WTC11 (cell line): ENCODE data around the gene TPSAB1. TPM values are rescaled to one million over a fixed set of nuclear protein-coding genes. Genes with fewer than 3 reads are reported as not detected.

Experiments used
- ATAC-seq: fragments of 200-7000 bp; cut with Tn5 transposase; 2 replicates; pipeline ENCODE4 v1.10.0; 2021; ENCODE audit warnings: mild to moderate bottlenecking, moderate library complexity
- CTCF ChIA-PET: fragments of 300-600 bp; sonication (Branson Sonifier 250); formaldehyde crosslinking; loops from one replicate; lab custom pipeline; 2021; ENCODE audit warnings: antibody characterized with exemption; lab: Charles Lee
- POLR2A ChIA-PET: fragments of 350-600 bp; sonication (Branson Sonifier 250); formaldehyde crosslinking; loops from one replicate; lab custom pipeline; 2021; ENCODE audit warnings: antibody characterized with exemption; lab: Charles Lee
- DNase-seq: peaks from one replicate; pipeline ENCODE4 v3.0.0; 2021; ENCODE audit warnings: low spot score
- H3K27ac Mint-ChIP-seq: 2 replicates; pipeline ENCODE4 v1.8.0; 2021; ENCODE audit warnings: mixed read lengths
- H3K27me3 Mint-ChIP-seq: 2 replicates; pipeline ENCODE4 v1.8.0; 2021; ENCODE audit warnings: low read depth, mild to moderate bottlenecking, moderate library complexity, mixed read lengths
- H3K36me3 Mint-ChIP-seq: 2 replicates; pipeline ENCODE4 v1.8.0; 2021; ENCODE audit warnings: mixed read lengths
- H3K4me1 Mint-ChIP-seq: 2 replicates; pipeline ENCODE4 v1.8.0; 2022; ENCODE audit warnings: mixed read lengths
- H3K4me3 Mint-ChIP-seq: 2 replicates; pipeline ENCODE4 v1.8.0; 2021; ENCODE audit warnings: mild to moderate bottlenecking, moderate library complexity, mixed read lengths
- H3K9me3 Mint-ChIP-seq: 2 replicates; pipeline ENCODE4 v1.8.0; 2021; ENCODE audit warnings: mixed read lengths
- ELF4 ChIP-seq: sonication (generic); formaldehyde crosslinking; IDR thresholded peaks from 2 replicates; pipeline ENCODE4 v1.8.1; 2022; ENCODE audit warnings: low read depth, mild to moderate bottlenecking, moderate library complexity, missing genetic modification reagents
- GABPB1 ChIP-seq: sonication (generic); formaldehyde crosslinking; IDR thresholded peaks from 2 replicates; pipeline ENCODE4 v1.8.1; 2023; ENCODE audit warnings: mild to moderate bottlenecking, missing genetic modification reagents
- GTF2I ChIP-seq: fragments of 250-450 bp; sonication (Bioruptor Pico); conservative IDR thresholded peaks from 2 replicates; pipeline ENCODE4 v1.4.0; 2021; ENCODE audit warnings: mild to moderate bottlenecking
- HMGA2 ChIP-seq: fragments of 250-450 bp; sonication (Bioruptor Pico); IDR thresholded peaks from 2 replicates; pipeline ENCODE4 v1.4.0; 2021; ENCODE audit warnings: mild to moderate bottlenecking, moderate library complexity
- IRF2 ChIP-seq: sonication (generic); formaldehyde crosslinking; IDR thresholded peaks from 2 replicates; pipeline ENCODE4 v1.8.0; 2022; ENCODE audit warnings: low read depth, missing genetic modification reagents, borderline replicate concordance
- KAT7 ChIP-seq: sonication (generic); formaldehyde crosslinking; IDR thresholded peaks from 2 replicates; pipeline ENCODE4 v1.8.1; 2023; ENCODE audit warnings: missing genetic modification reagents, mild to moderate bottlenecking, borderline replicate concordance
- MXD4 ChIP-seq: fragments of 250-450 bp; sonication (Bioruptor Pico); IDR thresholded peaks from 2 replicates; pipeline ENCODE4 v1.8.0; 2021; ENCODE audit warnings: mild to moderate bottlenecking, moderate library complexity, borderline replicate concordance
- MYBL2 ChIP-seq: sonication (generic); formaldehyde crosslinking; IDR thresholded peaks from 2 replicates; pipeline ENCODE4 v1.8.1; 2023; ENCODE audit warnings: mild to moderate bottlenecking, moderate library complexity, missing genetic modification reagents
- NFATC4 ChIP-seq: fragments of 250-450 bp; sonication (Bioruptor Pico); IDR thresholded peaks from 2 replicates; pipeline ENCODE4 v1.9.0; 2021; ENCODE audit warnings: mild to moderate bottlenecking
- RORB ChIP-seq: fragments of 250-450 bp; sonication (Bioruptor Pico); IDR thresholded peaks from 2 replicates; pipeline ENCODE4 v1.9.0; 2021; ENCODE audit warnings: mild to moderate bottlenecking
- ZBTB21 ChIP-seq: sonication (generic); formaldehyde crosslinking; IDR thresholded peaks from 2 replicates; pipeline ENCODE4 v1.8.1; 2023; ENCODE audit warnings: mild to moderate bottlenecking, missing genetic modification reagents, borderline replicate concordance
- ZNF138 ChIP-seq: sonication (generic); formaldehyde crosslinking; conservative IDR thresholded peaks from 2 replicates; pipeline ENCODE4 v1.8.1; 2022; ENCODE audit warnings: mild to moderate bottlenecking, moderate library complexity, missing genetic modification reagents
- ZNF232 ChIP-seq: sonication (generic); formaldehyde crosslinking; IDR thresholded peaks from 2 replicates; pipeline ENCODE4 v1.8.0; 2022; ENCODE audit warnings: mild to moderate bottlenecking, missing genetic modification reagents
- total RNA-seq: library from RNA; stranded (reverse); gene quantifications from 3 replicates; pipeline ENCODE4 v1.2.3, GENCODE V29; 2021
- TF ChIP-seq, protein P1 (sequence below): sonication (generic); formaldehyde crosslinking; IDR thresholded peaks from 2 replicates; pipeline ENCODE4 v1.8.0; 2022; ENCODE audit warnings: mild to moderate bottlenecking, missing genetic modification reagents
- TF ChIP-seq, protein P2 (sequence below): sonication (generic); formaldehyde crosslinking; IDR thresholded peaks from 2 replicates; pipeline ENCODE4 v1.8.0; 2022; ENCODE audit warnings: mild to moderate bottlenecking, missing genetic modification reagents
- TF ChIP-seq, protein P3 (sequence below): sonication (generic); formaldehyde crosslinking; IDR thresholded peaks from 2 replicates; pipeline ENCODE4 v1.8.1; 2022; ENCODE audit warnings: low read depth, missing genetic modification reagents, borderline replicate concordance
- TF ChIP-seq, protein P4 (sequence below): fragments of 250-450 bp; sonication (Bioruptor Pico); conservative IDR thresholded peaks from 2 replicates; pipeline ENCODE4 v1.9.0; 2021; ENCODE audit warnings: mild to moderate bottlenecking
- TF ChIP-seq, protein P5 (sequence below): sonication (generic); formaldehyde crosslinking; IDR thresholded peaks from 2 replicates; pipeline ENCODE4 v1.8.1; 2023; ENCODE audit warnings: mild to moderate bottlenecking, moderate library complexity, missing genetic modification reagents
- TF ChIP-seq, protein P6 (sequence below): sonication (generic); formaldehyde crosslinking; IDR thresholded peaks from 2 replicates; pipeline ENCODE4 v1.8.0; 2023; ENCODE audit warnings: missing genetic modification reagents
- TF ChIP-seq, protein P7 (sequence below): sonication (generic); formaldehyde crosslinking; IDR thresholded peaks from 2 replicates; pipeline ENCODE4 v1.8.0; 2022; ENCODE audit warnings: mild to moderate bottlenecking, missing genetic modification reagents
- TF ChIP-seq, protein P8 (sequence below): sonication (generic); formaldehyde crosslinking; IDR thresholded peaks from 2 replicates; pipeline ENCODE4 v1.8.0; 2022; ENCODE audit warnings: missing genetic modification reagents

Gene TPSAB1
- total RNA-seq, 1 experiment from 2014 or later: not detected

DNA sequence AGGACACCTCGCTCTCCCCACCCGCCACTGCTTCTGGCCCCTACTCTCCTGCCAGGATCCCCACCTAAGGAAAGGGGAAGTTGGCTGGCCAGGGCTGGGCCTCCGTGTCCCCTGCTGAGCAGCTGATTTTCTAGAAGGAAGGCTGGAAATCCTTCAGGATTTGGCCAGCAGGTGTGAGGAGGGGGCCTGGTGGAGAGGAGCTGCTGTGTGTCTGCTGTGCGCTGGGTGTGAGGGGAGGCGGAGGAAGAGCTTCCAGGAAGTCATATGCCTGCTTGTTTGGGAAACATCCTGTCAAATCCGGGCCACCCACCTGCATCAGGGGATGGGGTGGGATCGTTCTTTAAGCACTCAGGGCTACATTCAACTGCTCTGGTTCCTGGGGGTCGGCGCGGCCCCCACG lies 44.0 kb upstream of the TPSAB1 start:
- ChIA-PET POLR2A (no interaction called here), CTCF (no interaction called here)
- ATAC-seq (no peak), DNase-seq (no peak)
- H3K27ac Mint-ChIP-seq: no peak overlapping the region
- H3K36me3 Mint-ChIP-seq: peaks cover 5% of the 10 kb centered on the region; the same call in 1 of the 2 replicates
- TF ChIP-seq ZNF232 (CRISPR knock-in tag): no peak
- no peak for TF ChIP-seq GABPB1 (CRISPR knock-in tag)
- no peak for TF ChIP-seq GTF2I (CRISPR knock-in tag)
- no peak for TF ChIP-seq NFATC4 (CRISPR knock-in tag)
- TF ChIP-seq, protein P1, sequence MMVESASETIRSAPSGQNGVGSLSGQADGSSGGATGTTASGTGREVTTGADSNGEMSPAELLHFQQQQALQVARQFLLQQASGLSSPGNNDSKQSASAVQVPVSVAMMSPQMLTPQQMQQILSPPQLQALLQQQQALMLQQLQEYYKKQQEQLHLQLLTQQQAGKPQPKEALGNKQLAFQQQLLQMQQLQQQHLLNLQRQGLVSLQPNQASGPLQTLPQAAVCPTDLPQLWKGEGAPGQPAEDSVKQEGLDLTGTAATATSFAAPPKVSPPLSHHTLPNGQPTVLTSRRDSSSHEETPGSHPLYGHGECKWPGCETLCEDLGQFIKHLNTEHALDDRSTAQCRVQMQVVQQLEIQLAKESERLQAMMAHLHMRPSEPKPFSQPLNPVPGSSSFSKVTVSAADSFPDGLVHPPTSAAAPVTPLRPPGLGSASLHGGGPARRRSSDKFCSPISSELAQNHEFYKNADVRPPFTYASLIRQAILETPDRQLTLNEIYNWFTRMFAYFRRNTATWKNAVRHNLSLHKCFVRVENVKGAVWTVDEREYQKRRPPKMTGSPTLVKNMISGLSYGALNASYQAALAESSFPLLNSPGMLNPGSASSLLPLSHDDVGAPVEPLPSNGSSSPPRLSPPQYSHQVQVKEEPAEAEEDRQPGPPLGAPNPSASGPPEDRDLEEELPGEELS (CRISPR knock-in tag): no peak
- no peak for TF ChIP-seq ZNF138
- TF ChIP-seq IRF2 (CRISPR knock-in tag): no peak
- TF ChIP-seq, protein P2, sequence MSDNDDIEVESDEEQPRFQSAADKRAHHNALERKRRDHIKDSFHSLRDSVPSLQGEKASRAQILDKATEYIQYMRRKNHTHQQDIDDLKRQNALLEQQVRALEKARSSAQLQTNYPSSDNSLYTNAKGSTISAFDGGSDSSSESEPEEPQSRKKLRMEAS (CRISPR knock-in tag): no peak
- TF ChIP-seq ELF4 (CRISPR knock-in tag): no peak
- TF ChIP-seq MXD4: no peak
- TF ChIP-seq, protein P3, sequence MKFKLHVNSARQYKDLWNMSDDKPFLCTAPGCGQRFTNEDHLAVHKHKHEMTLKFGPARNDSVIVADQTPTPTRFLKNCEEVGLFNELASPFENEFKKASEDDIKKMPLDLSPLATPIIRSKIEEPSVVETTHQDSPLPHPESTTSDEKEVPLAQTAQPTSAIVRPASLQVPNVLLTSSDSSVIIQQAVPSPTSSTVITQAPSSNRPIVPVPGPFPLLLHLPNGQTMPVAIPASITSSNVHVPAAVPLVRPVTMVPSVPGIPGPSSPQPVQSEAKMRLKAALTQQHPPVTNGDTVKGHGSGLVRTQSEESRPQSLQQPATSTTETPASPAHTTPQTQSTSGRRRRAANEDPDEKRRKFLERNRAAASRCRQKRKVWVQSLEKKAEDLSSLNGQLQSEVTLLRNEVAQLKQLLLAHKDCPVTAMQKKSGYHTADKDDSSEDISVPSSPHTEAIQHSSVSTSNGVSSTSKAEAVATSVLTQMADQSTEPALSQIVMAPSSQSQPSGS (CRISPR knock-in tag): no peak
- no peaks in the 10 kb centered on the region for H3K27me3 Mint-ChIP-seq
- no peaks in the 10 kb centered on the region for H3K9me3 Mint-ChIP-seq
- H3K4me3 Mint-ChIP-seq: no peak overlapping the region
- H3K4me1 Mint-ChIP-seq: 0 out of 2 replicates have a peak, but pooled peaks cover 4% of the 10 kb centered on the region

DNA sequence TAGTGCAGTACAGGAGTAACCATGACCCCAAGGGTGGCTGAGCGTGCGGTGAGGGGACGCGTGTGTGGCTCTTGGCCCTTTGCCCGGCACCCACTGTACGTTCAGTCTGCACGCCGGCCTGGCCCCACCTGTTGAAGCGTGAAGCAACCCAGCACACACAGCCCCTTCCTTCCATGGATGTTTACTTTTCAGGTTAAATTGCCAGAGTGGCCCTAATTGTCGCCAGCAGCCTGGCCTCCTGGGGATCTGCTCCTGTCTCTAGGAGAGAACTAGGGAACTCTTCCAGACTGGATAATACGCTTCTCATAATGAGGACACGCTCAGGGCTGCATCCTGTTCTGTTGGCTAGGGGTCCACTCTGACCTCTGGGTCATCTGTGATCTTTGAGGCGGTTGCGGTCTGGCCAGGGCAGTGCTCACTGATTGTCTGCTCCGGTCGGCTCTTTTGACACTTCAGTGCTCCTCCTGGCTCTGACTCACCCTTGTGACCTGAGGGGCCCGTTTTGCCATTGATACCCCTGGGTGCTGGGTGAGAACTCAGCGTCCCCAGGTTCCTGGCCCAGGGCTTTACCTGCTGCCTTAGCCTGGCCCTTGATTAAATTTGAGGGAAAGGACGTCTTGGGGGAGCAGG lies 43.2 kb upstream of the TPSAB1 start:
- no peaks in the 10 kb centered on the region for H3K9me3 Mint-ChIP-seq
- peaks cover 6% of the 10 kb centered on the region; the same call in 1 of the 2 replicates for H3K36me3 Mint-ChIP-seq
- ChIA-PET CTCF (no interaction called here), POLR2A (no interaction called here)
- H3K27ac Mint-ChIP-seq: no peak overlapping the region
- no peak for DNase-seq
- ATAC-seq: no peak
- H3K4me1 Mint-ChIP-seq: 0 out of 2 replicates have a peak, but pooled peaks cover 4% of the 10 kb centered on the region
- no peak overlapping the region for H3K4me3 Mint-ChIP-seq
- no peaks in the 10 kb centered on the region for H3K27me3 Mint-ChIP-seq
- TF ChIP-seq, protein P4, sequence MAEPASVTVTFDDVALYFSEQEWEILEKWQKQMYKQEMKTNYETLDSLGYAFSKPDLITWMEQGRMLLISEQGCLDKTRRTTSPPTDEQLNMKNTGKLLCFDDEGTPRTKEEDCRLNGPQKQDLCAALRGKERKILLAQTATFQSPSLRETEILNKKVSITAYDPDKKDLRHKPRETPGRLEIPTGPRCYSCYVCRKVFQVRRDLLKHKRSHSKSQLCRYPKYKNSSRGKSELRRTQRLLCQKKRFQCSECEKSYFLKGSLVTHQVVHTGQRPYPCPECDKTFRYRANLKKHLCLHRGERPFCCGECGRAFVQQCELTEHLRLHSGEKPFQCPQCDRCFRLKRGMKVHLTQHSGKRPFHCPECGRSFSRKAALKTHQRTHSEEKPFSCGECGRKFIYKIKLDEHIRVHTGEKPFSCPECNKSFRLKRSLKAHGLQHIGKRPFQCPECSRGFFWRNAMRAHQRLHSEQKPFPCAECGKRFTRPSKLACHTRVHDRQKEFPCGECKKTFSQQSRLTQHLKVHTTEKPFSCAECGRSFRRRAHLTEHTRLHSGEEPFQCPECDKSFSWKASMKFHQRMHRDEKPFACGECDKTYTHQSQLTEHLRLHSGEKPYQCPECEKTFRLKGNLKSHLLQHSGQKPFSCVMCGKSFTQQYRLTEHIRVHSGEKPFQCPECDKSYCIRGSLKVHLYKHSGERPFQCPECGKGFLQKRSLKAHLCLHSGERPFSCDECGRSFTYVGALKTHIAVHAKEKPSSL (CRISPR knock-in tag): no peak
- no peak for TF ChIP-seq HMGA2 (CRISPR knock-in tag)
- no peak for TF ChIP-seq RORB (CRISPR knock-in tag)
- no peak for TF ChIP-seq MYBL2
- TF ChIP-seq, protein P5, sequence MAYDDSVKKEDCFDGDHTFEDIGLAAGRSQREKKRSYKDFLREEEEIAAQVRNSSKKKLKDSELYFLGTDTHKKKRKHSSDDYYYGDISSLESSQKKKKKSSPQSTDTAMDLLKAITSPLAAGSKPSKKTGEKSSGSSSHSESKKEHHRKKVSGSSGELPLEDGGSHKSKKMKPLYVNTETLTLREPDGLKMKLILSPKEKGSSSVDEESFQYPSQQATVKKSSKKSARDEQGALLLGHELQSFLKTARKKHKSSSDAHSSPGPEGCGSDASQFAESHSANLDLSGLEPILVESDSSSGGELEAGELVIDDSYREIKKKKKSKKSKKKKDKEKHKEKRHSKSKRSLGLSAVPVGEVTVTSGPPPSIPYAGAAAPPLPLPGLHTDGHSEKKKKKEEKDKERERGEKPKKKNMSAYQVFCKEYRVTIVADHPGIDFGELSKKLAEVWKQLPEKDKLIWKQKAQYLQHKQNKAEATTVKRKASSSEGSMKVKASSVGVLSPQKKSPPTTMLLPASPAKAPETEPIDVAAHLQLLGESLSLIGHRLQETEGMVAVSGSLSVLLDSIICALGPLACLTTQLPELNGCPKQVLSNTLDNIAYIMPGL (CRISPR knock-in tag): no peak
- TF ChIP-seq ZBTB21 (CRISPR knock-in tag): no peak
- TF ChIP-seq, protein P6, sequence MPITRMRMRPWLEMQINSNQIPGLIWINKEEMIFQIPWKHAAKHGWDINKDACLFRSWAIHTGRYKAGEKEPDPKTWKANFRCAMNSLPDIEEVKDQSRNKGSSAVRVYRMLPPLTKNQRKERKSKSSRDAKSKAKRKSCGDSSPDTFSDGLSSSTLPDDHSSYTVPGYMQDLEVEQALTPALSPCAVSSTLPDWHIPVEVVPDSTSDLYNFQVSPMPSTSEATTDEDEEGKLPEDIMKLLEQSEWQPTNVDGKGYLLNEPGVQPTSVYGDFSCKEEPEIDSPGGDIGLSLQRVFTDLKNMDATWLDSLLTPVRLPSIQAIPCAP (CRISPR knock-in tag): no peak
- TF ChIP-seq, protein P7, sequence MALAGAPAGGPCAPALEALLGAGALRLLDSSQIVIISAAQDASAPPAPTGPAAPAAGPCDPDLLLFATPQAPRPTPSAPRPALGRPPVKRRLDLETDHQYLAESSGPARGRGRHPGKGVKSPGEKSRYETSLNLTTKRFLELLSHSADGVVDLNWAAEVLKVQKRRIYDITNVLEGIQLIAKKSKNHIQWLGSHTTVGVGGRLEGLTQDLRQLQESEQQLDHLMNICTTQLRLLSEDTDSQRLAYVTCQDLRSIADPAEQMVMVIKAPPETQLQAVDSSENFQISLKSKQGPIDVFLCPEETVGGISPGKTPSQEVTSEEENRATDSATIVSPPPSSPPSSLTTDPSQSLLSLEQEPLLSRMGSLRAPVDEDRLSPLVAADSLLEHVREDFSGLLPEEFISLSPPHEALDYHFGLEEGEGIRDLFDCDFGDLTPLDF (CRISPR knock-in tag): no peak
- TF ChIP-seq, protein P8, sequence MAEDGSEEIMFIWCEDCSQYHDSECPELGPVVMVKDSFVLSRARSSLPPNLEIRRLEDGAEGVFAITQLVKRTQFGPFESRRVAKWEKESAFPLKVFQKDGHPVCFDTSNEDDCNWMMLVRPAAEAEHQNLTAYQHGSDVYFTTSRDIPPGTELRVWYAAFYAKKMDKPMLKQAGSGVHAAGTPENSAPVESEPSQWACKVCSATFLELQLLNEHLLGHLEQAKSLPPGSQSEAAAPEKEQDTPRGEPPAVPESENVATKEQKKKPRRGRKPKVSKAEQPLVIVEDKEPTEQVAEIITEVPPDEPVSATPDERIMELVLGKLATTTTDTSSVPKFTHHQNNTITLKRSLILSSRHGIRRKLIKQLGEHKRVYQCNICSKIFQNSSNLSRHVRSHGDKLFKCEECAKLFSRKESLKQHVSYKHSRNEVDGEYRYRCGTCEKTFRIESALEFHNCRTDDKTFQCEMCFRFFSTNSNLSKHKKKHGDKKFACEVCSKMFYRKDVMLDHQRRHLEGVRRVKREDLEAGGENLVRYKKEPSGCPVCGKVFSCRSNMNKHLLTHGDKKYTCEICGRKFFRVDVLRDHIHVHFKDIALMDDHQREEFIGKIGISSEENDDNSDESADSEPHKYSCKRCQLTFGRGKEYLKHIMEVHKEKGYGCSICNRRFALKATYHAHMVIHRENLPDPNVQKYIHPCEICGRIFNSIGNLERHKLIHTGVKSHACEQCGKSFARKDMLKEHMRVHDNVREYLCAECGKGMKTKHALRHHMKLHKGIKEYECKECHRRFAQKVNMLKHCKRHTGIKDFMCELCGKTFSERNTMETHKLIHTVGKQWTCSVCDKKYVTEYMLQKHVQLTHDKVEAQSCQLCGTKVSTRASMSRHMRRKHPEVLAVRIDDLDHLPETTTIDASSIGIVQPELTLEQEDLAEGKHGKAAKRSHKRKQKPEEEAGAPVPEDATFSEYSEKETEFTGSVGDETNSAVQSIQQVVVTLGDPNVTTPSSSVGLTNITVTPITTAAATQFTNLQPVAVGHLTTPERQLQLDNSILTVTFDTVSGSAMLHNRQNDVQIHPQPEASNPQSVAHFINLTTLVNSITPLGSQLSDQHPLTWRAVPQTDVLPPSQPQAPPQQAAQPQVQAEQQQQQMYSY (CRISPR knock-in tag): no peak
- TF ChIP-seq KAT7 (CRISPR knock-in tag): no peak
